K562 (cell line): ENCODE measurements around the gene SETX. TPM values are rescaled to one million over a fixed set of nuclear protein-coding genes. Genes with fewer than 3 reads are reported as not detected.

Source experiments
- E2F3 ChIP-seq: fragments of 250-450 bp; sonication (Bioruptor Pico); IDR thresholded peaks from 2 replicates; pipeline ENCODE4 v1.4.0; 2020; ENCODE audit warnings: mild to moderate bottlenecking
- PHTF2 ChIP-seq: fragments of 250-450 bp; sonication (Bioruptor Pico); IDR thresholded peaks from 2 replicates; pipeline ENCODE4 v1.5.0; 2021; ENCODE audit warnings: mild to moderate bottlenecking
- RBM14 ChIP-seq: fragments of 200-400 bp; formaldehyde crosslinking; IDR thresholded peaks from 2 replicates; pipeline ENCODE4 v1.6.1; 2018; ENCODE audit warnings: low read depth, mild to moderate bottlenecking, low read length, moderate library complexity, borderline replicate concordance; ENCODE audit not compliant: insufficient read depth
- SAFB2 ChIP-seq: fragments of 200-400 bp; formaldehyde crosslinking; IDR thresholded peaks from 2 replicates; pipeline ENCODE4 v1.6.1; 2018; ENCODE audit warnings: borderline replicate concordance, low read length, low read depth, moderate library complexity; ENCODE audit not compliant: severe bottlenecking
- SMC3 ChIP-seq: conservative IDR thresholded peaks from 2 replicates; pipeline ENCODE4 v1.6.1; 2011; ENCODE audit warnings: low read depth, low read length, improper control_type of control experiment; ENCODE audit not compliant: insufficient read depth
- polyA plus RNA-seq, 8 experiments: library from polyadenylated mRNA; depleted of rRNA in 4 of 8; stranded (reverse) in 5 of 8; unstranded in 3 of 8; fragments of >200 nt; fragmentation: Nextera tagmentation in 2 of 8; fragmentation: Illumina TruSeq in 1 of 8; extraction: Ambion mirVana in 2 of 8; extraction: Trizol in 1 of 8; gene quantifications; 2 replicates each; pipeline versions ENCODE4 v1.2.1 to v1.2.3, GENCODE V29; 2011 to 2014; ENCODE audit warnings: inconsistent platforms in 1 of 8, missing spikeins in 1 of 8
- total RNA-seq, 7 experiments: library from RNA; depleted of rRNA in 6 of 7; stranded (reverse); fragments of >200 nt in 6 of 7; fragmentation: Illumina TruSeq in 2 of 7; extraction: Trizol in 2 of 7; gene quantifications; 2 replicates each; pipeline versions ENCODE4 v1.2.1 to v1.2.3, GENCODE V29; 2011 to 2021; ENCODE audit warnings: low replicate concordance in 1 of 7
- TF ChIP-seq, protein P1 (sequence below), 2 experiments: fragments of 450-650 bp; formaldehyde crosslinking in 1 of 2; IDR thresholded peaks; 2 replicates each; pipeline versions ENCODE4 v1.4.0 to v1.6.1; 2014 to 2020; ENCODE audit warnings: mild to moderate bottlenecking in 2 of 2, borderline replicate concordance in 1 of 2, low read depth in 1 of 2
- TF ChIP-seq, protein P2 (sequence below): IDR thresholded peaks from 2 replicates; pipeline ENCODE4 v1.6.1; 2014; ENCODE audit warnings: antibody characterized with exemption
- TF ChIP-seq, protein P3 (sequence below): fragments of 250-450 bp; sonication (Bioruptor Pico); IDR thresholded peaks from 2 replicates; pipeline ENCODE4 v1.4.0; 2020; ENCODE audit warnings: mild to moderate bottlenecking
- TF ChIP-seq, protein P4 (sequence below): IDR thresholded peaks from 2 replicates; pipeline ENCODE4 v1.6.1; 2011; ENCODE audit warnings: borderline replicate concordance, low read depth, mild to moderate bottlenecking, moderate library complexity, low read length; ENCODE audit not compliant: insufficient read depth, poor library complexity, severe bottlenecking
- TF ChIP-seq, protein P5 (sequence below), 3 experiments: IDR thresholded peaks in 2 of 3; conservative IDR thresholded peaks in 1 of 3; 2 replicates each; pipeline ENCODE4 v1.5.1; 2011 to 2012; ENCODE audit warnings: low read length in 3 of 3, mild to moderate bottlenecking in 3 of 3, control low read depth in 2 of 3, improper control_type of control experiment in 1 of 3, inconsistent platforms in 1 of 3, low read depth in 1 of 3, mixed read lengths in 1 of 3, moderate library complexity in 1 of 3; ENCODE audit not compliant: insufficient read depth in 2 of 3

Gene SETX
- total and polyA plus RNA-seq, 9 of the 15 experiments (the other 6 are each of a cell fraction or from before 2014, with no cell fraction given), result 8.7 to 45.7 (median 28.7) TPM

DNA sequence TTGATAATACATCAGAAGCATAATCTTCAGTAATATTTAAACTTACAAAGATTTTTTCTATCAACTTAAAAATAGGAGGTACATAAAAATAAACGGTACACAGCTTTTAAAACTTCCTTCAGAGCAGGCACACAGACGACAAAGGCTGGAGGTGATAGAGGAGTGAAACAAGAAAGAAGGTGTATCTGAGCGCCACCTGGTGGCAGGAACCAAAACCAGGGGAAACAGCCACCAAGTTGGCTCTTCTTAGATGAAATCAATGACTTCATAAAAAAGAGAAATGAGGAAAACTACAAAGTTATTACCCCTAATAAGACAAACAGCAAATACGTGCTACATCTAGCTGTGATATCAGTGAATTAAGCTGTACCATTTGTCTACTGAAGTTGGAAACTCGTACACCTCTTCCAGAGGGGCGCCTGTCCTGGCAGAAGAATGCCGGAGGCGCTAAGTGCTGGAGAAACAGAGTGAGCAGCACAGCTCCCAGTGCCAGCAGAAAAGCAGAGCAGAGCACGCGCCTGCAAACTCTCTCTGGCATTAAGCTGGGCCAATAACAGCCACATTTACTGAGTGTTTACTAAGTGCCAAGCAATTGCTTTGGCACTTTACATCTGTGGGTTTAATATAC lies 85.9 kb downstream of the SETX start (continued):
- TF ChIP-seq, protein P1, sequence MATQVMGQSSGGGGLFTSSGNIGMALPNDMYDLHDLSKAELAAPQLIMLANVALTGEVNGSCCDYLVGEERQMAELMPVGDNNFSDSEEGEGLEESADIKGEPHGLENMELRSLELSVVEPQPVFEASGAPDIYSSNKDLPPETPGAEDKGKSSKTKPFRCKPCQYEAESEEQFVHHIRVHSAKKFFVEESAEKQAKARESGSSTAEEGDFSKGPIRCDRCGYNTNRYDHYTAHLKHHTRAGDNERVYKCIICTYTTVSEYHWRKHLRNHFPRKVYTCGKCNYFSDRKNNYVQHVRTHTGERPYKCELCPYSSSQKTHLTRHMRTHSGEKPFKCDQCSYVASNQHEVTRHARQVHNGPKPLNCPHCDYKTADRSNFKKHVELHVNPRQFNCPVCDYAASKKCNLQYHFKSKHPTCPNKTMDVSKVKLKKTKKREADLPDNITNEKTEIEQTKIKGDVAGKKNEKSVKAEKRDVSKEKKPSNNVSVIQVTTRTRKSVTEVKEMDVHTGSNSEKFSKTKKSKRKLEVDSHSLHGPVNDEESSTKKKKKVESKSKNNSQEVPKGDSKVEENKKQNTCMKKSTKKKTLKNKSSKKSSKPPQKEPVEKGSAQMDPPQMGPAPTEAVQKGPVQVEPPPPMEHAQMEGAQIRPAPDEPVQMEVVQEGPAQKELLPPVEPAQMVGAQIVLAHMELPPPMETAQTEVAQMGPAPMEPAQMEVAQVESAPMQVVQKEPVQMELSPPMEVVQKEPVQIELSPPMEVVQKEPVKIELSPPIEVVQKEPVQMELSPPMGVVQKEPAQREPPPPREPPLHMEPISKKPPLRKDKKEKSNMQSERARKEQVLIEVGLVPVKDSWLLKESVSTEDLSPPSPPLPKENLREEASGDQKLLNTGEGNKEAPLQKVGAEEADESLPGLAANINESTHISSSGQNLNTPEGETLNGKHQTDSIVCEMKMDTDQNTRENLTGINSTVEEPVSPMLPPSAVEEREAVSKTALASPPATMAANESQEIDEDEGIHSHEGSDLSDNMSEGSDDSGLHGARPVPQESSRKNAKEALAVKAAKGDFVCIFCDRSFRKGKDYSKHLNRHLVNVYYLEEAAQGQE (IDR thresholded peaks at IDR 0.05; ENCODE audit: borderline replicate concordance), result peak; percentile 13; the same call in 1 of the 2 replicates
- TF ChIP-seq, protein P1 (CRISPR knock-in tag; IDR thresholded peaks at IDR 0.05; ENCODE audit: low read depth), result no peak
- TF ChIP-seq E2F3 (CRISPR knock-in tag), result no peak
- TF ChIP-seq, protein P2, sequence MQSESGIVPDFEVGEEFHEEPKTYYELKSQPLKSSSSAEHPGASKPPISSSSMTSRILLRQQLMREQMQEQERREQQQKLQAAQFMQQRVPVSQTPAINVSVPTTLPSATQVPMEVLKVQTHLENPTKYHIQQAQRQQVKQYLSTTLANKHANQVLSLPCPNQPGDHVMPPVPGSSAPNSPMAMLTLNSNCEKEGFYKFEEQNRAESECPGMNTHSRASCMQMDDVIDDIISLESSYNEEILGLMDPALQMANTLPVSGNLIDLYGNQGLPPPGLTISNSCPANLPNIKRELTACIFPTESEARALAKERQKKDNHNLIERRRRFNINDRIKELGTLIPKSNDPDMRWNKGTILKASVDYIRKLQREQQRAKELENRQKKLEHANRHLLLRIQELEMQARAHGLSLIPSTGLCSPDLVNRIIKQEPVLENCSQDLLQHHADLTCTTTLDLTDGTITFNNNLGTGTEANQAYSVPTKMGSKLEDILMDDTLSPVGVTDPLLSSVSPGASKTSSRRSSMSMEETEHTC, result no peak
- TF ChIP-seq RBM14, result no peak
- TF ChIP-seq SAFB2, result no peak
- TF ChIP-seq PHTF2, result no peak
- TF ChIP-seq, protein P3, sequence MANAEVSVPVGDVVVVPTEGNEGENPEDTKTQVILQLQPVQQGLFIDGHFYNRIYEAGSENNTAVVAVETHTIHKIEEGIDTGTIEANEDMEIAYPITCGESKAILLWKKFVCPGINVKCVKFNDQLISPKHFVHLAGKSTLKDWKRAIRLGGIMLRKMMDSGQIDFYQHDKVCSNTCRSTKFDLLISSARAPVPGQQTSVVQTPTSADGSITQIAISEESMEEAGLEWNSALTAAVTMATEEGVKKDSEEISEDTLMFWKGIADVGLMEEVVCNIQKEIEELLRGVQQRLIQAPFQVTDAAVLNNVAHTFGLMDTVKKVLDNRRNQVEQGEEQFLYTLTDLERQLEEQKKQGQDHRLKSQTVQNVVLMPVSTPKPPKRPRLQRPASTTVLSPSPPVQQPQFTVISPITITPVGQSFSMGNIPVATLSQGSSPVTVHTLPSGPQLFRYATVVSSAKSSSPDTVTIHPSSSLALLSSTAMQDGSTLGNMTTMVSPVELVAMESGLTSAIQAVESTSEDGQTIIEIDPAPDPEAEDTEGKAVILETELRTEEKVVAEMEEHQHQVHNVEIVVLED (CRISPR knock-in tag), result no peak
- TF ChIP-seq, protein P4, sequence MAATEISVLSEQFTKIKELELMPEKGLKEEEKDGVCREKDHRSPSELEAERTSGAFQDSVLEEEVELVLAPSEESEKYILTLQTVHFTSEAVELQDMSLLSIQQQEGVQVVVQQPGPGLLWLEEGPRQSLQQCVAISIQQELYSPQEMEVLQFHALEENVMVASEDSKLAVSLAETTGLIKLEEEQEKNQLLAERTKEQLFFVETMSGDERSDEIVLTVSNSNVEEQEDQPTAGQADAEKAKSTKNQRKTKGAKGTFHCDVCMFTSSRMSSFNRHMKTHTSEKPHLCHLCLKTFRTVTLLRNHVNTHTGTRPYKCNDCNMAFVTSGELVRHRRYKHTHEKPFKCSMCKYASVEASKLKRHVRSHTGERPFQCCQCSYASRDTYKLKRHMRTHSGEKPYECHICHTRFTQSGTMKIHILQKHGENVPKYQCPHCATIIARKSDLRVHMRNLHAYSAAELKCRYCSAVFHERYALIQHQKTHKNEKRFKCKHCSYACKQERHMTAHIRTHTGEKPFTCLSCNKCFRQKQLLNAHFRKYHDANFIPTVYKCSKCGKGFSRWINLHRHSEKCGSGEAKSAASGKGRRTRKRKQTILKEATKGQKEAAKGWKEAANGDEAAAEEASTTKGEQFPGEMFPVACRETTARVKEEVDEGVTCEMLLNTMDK, result peak; percentile 25
- peak; percentile 59 for TF ChIP-seq SMC3
- TF ChIP-seq, protein P5, sequence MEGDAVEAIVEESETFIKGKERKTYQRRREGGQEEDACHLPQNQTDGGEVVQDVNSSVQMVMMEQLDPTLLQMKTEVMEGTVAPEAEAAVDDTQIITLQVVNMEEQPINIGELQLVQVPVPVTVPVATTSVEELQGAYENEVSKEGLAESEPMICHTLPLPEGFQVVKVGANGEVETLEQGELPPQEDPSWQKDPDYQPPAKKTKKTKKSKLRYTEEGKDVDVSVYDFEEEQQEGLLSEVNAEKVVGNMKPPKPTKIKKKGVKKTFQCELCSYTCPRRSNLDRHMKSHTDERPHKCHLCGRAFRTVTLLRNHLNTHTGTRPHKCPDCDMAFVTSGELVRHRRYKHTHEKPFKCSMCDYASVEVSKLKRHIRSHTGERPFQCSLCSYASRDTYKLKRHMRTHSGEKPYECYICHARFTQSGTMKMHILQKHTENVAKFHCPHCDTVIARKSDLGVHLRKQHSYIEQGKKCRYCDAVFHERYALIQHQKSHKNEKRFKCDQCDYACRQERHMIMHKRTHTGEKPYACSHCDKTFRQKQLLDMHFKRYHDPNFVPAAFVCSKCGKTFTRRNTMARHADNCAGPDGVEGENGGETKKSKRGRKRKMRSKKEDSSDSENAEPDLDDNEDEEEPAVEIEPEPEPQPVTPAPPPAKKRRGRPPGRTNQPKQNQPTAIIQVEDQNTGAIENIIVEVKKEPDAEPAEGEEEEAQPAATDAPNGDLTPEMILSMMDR (IDR thresholded peaks at IDR 0.05 in 2 of 3, conservative IDR thresholded peaks at IDR 0.05 in 1 of 3; ENCODE audit: insufficient read depth in 2 of 3, low read depth in 1 of 3, low read length in 3 of 3), result peak; percentile 67 to 91 (median 81)
